Measurements from ENCODE around the gene PLOD2. TPM values are rescaled to one million over a fixed set of nuclear protein-coding genes. Genes with fewer than 3 reads are reported as not detected.

The PLOD2 gene
- total RNA-seq, 2 donors from 2014 or later, result 89.6 to 136 TPM

GRCh38 chr3:146024260-146024659 is 136.7 kb downstream of the PLOD2 start:
- ATAC-seq (no peak), DNase-seq (no peak)
- intact Hi-C loops (cut with DNase I, micrococcal nuclease), result no loop called here

- intact Hi-C loops (cut with DNase I, micrococcal nuclease), result no loop called here
- ATAC-seq, result no peak
- no peak for DNase-seq
These were observed 140.0 kb downstream of the PLOD2 start for GRCh38 chr3:146020969-146021368.

- DNase-seq (no peak), ATAC-seq (no peak)
- intact Hi-C loops (cut with DNase I, micrococcal nuclease), result no loop called here
These were observed 141.5 kb downstream of the PLOD2 start for GRCh38 chr3:146019508-146019907.

Other genes with a start within 250 kb of the PLOD2 start
- gene PLSCR4, start 89.9 kb upstream of the PLOD2 start, total RNA-seq, result 10 to 100 TPM; 47.0 to 51.9 TPM